ENCODE results near the gene GP2.

The GP2 gene

DNA sequence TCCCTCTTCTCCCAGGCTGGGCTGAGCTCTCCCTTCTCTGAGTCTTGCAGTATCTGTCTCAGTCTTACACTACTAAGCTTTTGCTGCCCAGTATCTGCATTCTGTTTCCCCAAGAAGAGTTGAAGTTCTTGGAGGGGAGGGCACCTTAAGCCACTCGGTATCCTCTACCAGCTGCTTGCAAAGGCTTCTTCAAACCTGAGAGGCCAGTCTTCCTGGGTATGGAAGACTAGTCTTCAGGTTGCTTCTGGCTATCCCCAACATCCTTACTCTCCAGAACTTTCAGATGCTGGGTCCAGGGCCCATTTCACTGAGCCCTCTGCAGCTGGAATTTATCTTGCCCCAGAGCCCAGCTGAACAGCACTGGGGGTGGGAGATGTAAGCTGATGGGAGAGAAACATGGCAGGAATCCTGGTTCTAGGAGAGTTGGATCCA is 20.1 kb downstream of the GP2 start:
- no peak for DNase-seq (ENCODE audit: low read depth in 3 of 3)

DNA sequence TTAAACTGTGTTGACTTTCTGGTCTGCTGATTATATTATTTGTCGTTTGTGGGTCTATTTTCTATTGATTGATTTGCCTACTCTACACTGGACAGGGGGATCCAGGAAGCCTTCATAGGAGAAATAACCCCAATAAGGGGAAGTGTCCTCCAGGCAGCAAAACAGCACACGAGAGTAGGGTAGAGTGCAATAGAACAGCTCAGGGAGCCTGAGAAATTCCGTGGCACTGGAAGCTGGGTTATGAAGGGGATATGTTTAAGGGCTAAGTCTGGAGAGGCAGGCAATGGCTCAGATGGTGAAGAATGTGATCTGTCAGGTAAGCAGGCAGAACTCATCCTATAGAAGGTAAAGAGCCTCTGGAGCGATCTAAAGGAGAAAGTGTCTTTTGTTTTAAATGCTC is 20.9 kb downstream of the GP2 start:
- DNase-seq (ENCODE audit: low read depth in 3 of 3): no peak

DNA sequence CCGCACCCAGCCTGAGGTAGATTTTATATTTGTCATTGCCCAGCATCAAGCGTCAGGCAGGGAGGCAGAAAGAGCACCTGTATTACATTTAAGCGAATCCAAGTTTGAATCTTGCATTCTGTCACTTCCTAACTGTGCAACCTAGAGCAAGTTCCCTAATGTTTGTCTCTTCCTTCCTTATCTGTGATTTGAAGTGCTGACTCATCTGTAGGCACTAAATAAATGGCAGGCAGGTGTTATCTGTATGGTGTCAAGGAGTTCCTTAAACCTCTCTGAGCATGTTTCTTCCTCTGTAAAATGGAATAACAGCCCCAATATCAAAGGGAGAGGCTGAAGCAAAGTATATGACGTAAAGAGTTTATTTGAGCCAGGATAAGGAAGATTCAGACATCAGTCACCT is 24.3 kb downstream of the GP2 start:
- no peak for DNase-seq (ENCODE audit: low read depth in 3 of 3)

DNA sequence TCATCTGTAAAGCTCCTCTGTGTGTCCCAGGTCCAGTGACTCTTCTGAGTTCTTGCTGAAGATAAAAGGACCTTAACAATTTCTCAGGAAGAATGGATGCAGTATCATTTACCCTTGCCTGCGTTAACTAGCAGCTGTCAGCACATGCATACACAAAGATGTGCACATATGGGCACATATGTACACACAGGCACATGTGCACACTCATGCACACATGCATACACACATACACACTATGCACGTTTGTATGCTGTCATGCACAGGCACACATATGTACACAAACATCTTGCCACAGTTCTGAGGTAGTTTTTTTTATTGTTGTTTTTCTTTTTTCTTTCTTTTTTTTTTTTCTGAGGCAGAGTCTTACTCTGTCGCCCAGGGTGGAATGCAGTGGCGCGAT is 24.9 kb downstream of the GP2 start:
- DNase-seq (ENCODE audit: low read depth in 3 of 3): no peak

DNA sequence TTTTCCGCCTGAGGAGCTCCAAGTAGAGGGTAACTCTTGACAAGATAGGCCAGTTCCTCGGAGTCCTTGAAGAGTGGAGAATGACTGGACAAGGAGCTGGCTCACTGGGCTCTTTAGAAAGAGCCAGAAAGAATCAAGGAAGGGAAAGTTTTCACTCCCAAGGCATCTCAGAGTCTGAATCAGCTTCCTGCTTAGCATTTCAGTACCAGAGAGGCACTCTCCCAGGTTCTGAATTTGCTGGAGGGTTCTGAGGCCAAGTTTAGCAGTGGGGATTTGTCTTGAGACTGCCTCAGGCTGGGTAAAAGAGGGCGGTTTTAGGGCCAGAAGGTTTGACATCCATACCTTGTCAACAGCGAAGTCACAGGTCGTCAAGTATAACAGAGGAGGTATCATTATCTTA is 25.5 kb downstream of the GP2 start:
- no peak for DNase-seq (ENCODE audit: low read depth in 3 of 3)

DNA sequence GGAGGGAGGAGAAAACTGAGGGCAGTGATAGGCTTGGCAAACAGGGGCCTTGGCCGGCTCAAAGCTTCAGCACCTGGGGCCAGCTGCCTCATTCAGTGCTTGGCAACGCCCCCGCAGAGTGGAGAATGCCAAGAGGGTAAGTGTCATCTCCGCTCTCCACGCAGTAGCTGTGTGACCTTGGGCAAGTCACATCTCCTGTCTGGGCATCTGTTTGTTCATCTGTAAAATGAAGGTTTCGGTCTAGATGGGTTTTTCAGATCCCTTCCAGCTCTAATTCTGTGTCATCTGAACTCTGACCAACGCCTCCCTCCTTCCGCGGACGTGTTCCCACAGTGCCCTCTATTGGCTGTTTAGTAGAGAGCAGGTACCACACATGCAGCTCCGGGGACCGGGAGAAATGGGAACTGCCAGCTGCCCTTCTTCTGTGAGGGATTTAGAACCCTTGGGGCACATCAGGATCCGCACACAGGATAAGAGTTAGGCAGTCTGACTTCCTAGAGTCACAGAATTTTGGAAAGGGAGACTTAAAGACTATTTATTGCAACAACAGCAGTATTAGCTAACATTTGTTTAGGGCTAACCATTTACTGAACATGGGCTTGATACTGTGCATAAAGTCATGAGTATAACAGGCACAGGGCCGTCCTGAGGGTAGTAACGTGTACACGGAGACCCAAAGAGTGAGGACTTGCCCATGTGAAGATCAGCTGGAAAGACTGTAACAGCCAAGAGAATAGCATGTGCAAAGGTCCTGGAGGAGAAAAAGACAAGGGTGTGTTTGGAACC is 26.8 kb downstream of the GP2 start:
- no peak for DNase-seq (ENCODE audit: low read depth in 3 of 3)

DNA sequence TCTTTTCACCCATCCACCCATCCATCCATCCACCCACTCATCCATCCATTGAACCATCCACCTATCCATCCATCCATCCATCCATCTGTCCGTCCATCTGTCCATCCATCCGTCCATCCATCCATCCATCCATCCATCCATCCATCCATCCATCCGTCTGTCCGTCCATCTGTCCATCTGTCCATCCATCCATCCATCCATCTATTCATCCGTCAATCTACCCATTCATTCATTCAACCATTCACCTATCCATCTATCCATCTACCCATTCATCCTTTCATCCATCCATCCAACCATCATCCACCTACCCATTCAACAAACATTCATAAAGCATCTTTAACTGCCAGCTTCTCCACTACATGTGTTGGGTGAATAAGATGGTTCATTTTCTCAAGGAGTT is 28.9 kb downstream of the GP2 start:
- no peak for DNase-seq (ENCODE audit: low read depth in 3 of 3)

DNA sequence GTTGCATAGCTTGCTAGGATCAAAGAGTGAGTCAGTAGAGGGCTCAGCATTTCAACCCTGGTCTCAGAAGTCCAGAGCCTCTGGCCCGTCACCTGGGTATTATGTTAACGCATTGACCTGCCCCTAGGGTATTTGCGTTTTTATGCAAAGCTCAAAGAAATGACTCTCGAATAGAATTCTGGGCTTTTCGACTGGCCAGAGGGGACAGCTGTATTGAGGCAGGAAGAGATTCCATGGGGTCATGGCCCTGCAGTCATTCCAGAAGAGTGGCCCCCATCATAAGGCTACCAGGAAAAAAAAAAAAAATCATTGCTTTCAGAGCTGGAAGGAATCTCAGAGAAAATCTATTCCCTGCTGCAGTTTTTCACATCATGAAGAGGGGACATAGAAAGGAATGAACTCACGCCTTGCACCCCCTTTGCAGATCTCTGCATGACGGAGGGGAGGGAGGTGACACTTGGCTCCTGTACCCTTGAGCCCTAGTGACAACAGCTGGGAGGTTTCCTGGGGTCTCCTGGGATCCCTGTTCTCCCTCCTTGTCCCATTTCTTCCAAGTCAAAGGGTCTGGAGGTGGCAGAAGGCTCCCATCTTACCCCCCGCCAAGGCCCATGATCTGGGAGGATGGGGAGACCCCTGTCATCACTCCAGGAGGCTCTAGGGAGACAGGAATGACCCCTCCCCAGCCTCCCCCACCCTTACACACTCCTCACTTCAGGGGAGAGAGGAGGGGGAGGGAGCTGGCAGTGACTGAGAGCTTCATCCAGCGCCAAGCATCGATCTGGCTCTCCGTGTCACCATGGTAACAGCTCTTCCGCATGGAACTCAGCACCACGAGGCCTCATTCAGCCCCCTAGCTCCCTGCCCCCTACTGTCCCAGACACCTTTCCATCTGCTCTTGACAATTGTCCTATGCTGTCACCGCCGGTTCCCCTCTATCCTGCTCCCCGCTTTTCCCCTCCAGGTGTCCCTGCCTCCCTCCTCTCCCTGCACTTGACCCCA is 35.8 kb downstream of the GP2 start:
- DNase-seq (ENCODE audit: low read depth in 3 of 3): no peak

DNA sequence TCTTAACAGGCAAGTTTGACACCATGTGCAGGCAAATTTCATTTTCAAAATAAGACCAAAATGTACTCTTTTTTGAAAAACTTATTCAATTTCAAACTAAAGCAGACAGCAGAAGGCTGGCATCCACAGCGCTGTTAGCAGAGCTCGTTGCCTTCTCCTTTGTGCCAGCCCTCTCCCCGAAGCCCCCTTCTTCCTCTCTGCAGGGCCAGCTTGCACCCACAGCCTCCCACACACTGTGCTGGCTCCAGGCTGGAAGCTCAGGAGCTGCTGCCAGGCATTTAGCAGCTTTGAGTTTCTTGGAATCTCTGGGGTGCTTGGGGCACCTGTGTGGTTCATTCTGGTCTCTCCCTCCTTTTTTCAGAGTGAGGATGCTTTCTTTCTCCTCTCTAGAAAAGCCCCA is 37.7 kb downstream of the GP2 start:
- DNase-seq (ENCODE audit: low read depth in 3 of 3): no peak

DNA sequence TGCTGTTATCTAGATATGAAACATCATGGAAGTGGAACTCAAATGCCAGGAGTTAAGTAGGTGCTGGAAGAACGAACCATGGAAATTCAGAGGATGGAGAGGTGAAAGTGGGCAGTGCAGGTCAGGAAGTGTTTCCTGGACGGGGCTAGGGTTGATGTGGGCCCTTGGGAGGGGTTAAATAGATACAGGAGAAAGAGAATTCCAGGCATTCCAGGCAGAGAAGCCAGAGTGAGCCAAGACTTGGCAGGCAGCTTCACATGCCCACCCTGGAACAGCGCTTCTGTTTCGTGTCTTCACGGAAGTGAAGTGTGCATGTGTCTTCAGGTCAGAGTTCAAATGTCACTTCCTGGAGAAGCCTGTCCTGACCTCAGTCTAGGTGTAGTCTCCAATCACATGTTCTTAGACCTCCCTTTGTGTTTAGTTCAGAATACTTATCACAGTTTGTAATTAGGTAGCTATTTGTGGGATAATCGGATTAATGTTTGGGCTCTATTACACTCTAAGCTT is 41.3 kb downstream of the GP2 start:
- DNase-seq (ENCODE audit: low read depth in 3 of 3): no peak

DNA sequence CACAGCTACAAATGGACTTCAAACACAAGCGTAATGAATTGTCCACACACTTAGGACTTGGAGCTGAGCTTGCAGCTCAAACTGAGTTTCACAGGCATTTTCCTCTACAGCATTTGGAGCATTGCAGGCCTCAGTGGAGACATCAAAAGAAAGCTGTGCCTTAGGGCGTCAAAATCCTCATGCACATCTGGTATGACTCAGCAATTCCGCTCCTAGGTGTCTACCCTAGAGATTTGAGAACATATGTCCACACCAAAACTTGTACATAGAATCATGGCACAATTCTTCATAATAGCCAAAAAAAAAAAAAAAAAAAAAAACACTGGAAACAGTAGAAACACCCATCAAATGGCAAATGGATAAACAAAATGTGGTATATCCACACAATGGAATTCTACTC is 47.1 kb downstream of the GP2 start:
- no peak for DNase-seq (ENCODE audit: low read depth in 3 of 3)

DNA sequence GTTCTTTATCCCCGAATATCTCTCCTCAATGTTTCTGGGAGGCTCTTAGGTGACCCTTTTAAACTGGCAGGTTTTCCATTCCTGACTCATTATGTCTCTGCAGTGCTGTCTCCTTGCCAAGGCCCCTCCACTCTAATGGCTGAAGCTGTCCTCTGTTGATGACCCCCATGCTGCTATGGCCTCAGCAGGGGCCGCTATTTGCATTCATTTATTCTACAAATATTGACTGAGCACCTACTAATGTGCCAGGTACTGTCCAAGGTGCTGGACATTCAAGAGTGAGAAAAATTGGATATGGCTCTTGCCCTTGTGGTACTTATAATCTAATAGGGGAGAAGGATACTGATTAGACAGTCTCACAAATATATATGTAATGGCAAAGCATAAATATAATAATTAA is 55.4 kb downstream of the GP2 start:
- no peak for DNase-seq (ENCODE audit: low read depth in 3 of 3)

DNA sequence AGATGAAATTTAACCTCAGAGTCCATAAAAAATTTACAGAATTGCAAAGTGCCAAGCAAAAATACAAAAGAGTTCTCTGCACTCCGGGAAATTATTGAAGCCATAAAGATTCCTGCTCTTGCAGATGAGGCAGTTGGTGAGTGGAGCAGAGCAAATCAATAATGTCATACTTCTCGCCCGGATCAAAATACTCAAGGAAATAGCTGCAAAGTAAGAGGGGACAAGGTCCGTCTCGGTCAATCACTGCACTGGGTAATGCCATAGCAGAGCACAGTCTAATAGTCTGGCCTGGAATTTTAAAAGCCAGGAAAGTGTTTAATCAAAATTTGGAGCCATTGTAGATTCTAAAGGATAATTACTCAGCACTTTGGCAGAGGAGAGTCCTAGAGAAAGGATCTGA is 58.9 kb downstream of the GP2 start:
- no peak for DNase-seq (ENCODE audit: low read depth in 3 of 3)

DNA sequence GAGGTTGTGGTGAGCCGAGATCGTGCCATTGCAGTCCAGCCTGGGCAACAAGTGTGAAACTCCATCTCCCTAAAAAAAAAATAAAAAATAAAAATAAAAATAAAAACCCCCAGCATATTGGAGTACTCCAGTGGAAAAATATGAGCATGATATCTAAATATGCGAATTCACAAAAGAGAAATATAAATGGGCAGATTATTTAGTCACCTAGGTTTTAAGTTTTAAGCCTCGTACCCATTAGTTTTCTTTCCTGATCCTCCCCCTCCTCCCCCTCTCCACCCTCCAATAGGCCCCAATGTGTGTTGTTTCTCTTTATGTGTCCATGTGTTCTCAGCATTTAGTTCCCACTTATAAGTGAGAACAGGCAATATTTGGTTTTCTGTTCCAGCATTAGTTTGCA is 62.3 kb downstream of the GP2 start:
- DNase-seq (ENCODE audit: low read depth in 3 of 3): no peak

DNA sequence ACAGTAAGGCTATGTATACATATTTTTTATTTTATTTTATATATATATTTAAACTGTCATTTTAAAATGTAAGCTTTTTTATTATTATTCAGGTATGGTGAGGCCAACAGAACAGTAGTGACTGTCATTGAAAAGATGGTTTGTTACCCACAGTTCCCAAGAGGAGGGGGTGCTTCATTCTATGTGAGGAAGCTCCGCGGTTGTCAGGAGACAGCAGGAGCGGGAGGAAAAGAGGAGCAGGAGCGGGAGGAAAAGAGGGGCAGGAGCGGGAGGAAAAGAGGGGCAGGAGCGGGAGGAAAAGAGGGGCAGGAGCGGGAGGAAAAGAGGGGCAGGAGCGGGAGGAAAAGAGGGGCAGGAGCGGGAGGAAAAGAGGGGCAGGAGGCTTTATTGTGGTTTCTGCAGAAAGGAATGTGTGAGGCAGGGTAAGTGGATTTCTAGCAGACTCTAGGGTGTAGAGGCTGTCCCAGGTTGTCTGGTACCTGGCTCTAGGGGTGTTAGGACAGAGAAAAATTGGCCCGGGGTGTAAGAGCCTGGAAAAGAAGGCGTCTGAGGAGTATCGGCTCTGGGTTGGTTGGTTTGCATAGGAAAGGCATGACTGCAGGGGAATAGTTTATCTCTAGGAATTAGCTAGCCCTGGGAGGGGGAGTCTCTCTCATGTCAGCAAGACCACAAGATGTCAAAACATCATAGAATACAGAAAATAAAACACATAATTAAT is 64.0 kb downstream of the GP2 start:
- no peak for DNase-seq (ENCODE audit: low read depth in 3 of 3)

DNA sequence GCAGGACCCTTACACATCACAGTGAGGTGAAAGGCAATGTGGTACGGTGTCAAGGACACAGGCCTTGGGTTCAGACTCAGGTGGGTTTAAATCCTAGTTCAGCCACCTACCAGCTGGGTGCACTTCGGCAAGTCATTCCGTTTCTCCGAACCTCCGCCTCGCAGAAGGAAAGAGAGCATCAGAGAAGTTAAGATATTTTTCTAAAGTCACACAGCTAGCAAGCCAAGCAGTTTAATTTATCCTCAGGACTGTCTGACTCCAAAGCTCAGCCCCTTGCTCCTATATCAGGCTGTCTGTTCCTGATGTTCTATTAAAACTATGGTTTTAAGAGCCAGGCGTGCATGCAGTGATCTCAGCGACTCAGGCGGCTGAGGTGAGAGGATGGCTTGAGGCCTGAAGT is 65.1 kb downstream of the GP2 start:
- DNase-seq (ENCODE audit: low read depth in 3 of 3): no peak

DNA sequence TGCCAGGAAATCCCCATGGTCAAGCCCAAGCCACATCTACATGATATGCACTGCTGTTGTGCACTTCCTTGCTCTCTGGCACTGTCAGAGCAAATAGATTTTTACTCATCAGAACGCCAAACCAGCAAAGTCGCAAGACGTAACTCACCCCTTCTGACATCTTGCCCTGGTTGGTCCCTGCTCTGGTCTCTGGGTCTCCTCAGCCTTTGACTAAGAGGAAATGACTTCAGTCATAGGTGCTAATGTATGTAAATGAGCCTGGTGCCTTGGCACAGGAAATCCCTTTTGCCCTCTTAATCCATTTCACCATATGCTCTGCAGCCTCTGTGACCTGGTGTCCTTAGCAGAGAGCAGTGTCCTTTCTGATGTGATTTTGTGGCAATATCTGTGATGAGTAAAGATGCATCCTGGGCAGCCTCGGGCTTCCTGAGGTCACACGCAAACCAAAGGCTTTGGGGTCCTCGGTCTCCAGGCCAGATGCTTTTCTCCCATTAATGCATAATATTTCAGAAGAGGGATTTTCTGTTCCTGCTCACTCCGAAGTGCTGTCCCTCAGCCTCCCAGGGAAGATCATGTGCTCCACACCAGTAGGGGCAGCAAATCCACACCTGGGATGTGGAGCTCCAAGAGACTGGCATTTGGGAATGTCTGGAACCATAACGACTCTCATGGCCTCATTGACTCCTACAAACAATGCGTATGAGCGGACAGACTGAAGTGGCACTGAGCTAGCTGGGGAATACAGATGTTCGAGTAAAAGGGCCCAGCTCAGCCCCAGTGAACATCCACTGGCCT is 66.9 kb downstream of the GP2 start:
- DNase-seq (ENCODE audit: low read depth in 3 of 3): no peak
